Activated B cell treated with CpG ODN at 0.5 μM for 24 hours (primary cell): ENCODE data around the gene TXNDC2. TPM values are rescaled to one million over a fixed set of nuclear protein-coding genes. Genes with fewer than 3 reads are reported as not detected.

Experiments
- ATAC-seq: fragments of 200-7000 bp; cut with Tn5 transposase; one replicate; pipeline ENCODE4 v1.10.0; 2021; ENCODE audit warnings: low read depth, mild to moderate bottlenecking, moderate library complexity
- CTCF ChIA-PET: fragments of 350-600 bp; sonication (Branson Sonifier 250); formaldehyde crosslinking; loops from one replicate; lab custom pipeline; 2021; ENCODE audit warnings: antibody characterized with exemption; lab: Charles Lee
- POLR2A ChIA-PET: fragments of 350-600 bp; sonication (Branson Sonifier 250); formaldehyde crosslinking; loops from one replicate; lab custom pipeline; 2021; ENCODE audit warnings: antibody characterized with exemption; lab: Charles Lee
- DNase-seq: peaks from one replicate; pipeline ENCODE4 v3.0.0; 2022
- H3K27ac Mint-ChIP-seq: one replicate; pipeline ENCODE4 v1.8.0; 2020; ENCODE audit warnings: mixed read lengths
- H3K27me3 Mint-ChIP-seq: one replicate; pipeline ENCODE4 v1.8.0; 2021; ENCODE audit warnings: mixed read lengths
- H3K36me3 Mint-ChIP-seq: one replicate; pipeline ENCODE4 v1.8.0; 2021; ENCODE audit warnings: low read depth, mixed read lengths
- H3K4me1 Mint-ChIP-seq: one replicate; pipeline ENCODE4 v1.8.0; 2021; ENCODE audit warnings: mixed read lengths
- H3K4me3 Mint-ChIP-seq: one replicate; pipeline ENCODE4 v1.8.0; 2020; ENCODE audit warnings: mild to moderate bottlenecking, mixed read lengths
- H3K9me3 Mint-ChIP-seq: one replicate; pipeline ENCODE4 v1.8.0; 2020; ENCODE audit warnings: mixed read lengths
- intact Hi-C: fragments of 100-400 bp; cut with micrococcal nuclease; formaldehyde crosslinking; loops from one replicate; pipeline ENCODE4 v1.15.1; 2024
- total RNA-seq: library from RNA; stranded (reverse); gene quantifications from 2 replicates; pipeline ENCODE4 v1.2.3, GENCODE V29; 2022
- TF ChIP-seq, protein P1 (sequence below): fragments of 200-600 bp; IDR thresholded peaks from one replicate; pipeline ENCODE4 v1.8.0; 2022; ENCODE audit warnings: antibody characterized with exemption, mild to moderate bottlenecking

The TXNDC2 gene
- total RNA-seq, 1 donor from 2014 or later = 0.13 TPM

DNA sequence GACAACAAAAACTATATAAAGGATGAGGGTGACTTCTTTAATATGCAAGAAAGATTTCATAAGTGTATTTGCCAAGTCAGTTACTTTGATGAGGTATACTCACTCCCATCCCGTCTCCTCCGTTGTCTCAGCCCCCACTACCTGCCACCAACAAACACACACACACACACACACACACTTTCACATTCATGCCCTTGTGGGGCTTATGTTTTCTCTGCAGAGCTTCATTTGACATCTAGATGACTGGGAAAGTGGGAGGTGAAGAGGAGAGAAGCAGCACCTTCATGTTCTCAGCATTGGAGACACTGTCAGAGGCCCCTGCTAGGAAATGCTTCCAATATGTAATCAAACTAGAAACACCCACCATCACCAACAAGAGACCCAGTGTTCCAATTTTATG lies 22.5 kb upstream of the TXNDC2 start:
- ChIA-PET POLR2A (no interaction called here), CTCF (no interaction called here)
- Mint-ChIP-seq H3K27me3 (no peaks in the 10 kb centered on the region), H3K9me3 (peaks cover 17% of the 10 kb centered on the region), H3K4me1 (peaks cover 7% of the 10 kb centered on the region), H3K4me3 (no peak overlapping the region), H3K27ac (no peak overlapping the region), H3K36me3 (peaks cover 33% of the 10 kb centered on the region)
- ATAC-seq (no peak), DNase-seq (no peak)
- intact Hi-C loops = no loop called here
- TF ChIP-seq, protein P1, sequence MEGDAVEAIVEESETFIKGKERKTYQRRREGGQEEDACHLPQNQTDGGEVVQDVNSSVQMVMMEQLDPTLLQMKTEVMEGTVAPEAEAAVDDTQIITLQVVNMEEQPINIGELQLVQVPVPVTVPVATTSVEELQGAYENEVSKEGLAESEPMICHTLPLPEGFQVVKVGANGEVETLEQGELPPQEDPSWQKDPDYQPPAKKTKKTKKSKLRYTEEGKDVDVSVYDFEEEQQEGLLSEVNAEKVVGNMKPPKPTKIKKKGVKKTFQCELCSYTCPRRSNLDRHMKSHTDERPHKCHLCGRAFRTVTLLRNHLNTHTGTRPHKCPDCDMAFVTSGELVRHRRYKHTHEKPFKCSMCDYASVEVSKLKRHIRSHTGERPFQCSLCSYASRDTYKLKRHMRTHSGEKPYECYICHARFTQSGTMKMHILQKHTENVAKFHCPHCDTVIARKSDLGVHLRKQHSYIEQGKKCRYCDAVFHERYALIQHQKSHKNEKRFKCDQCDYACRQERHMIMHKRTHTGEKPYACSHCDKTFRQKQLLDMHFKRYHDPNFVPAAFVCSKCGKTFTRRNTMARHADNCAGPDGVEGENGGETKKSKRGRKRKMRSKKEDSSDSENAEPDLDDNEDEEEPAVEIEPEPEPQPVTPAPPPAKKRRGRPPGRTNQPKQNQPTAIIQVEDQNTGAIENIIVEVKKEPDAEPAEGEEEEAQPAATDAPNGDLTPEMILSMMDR = no peak

DNA sequence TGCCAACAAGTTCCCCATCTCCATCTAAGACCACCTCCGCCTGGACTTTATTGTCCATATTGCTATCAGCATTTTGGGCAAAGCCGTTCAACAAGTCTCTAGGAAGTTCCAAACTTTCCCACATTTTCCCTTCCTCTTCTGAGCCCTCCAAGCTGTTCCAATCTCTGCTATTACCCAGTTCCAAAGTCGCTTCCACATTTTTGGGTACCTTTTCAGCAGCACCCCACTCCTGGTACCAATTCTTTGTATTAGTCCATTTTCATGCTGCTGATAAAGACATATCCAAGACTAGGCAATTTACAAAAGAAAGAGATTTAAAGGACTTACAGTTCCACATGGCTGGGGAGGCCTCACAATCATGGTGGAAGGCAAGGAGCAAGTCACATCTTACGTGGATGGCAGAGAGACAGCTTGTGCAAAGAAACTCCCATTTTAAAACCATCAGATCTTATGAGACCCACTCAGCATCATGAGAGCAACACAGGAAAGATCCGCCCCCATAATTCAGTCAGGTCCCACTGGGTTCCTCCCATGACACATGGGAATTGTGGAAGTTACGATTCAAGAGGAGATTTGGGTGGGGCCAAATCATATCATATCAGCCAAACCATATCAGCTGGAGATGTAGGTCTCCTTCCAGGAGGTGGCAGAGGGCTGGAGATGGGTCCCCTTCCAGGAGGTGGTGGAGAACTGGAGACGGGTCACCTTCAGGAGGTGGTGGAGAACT lies 19.8 kb upstream of the TXNDC2 start:
- intact Hi-C loops = no loop called here
- ATAC-seq (no peak), DNase-seq (no peak)
- H3K36me3 Mint-ChIP-seq = peaks cover 17% of the 10 kb centered on the region
- CTCF ChIA-PET = no interaction called here
- no peak overlapping the region for H3K4me3 Mint-ChIP-seq
- H3K9me3 Mint-ChIP-seq = peaks cover 17% of the 10 kb centered on the region
- TF ChIP-seq, protein P1 = no peak
- H3K27me3 Mint-ChIP-seq = no peaks in the 10 kb centered on the region
- POLR2A ChIA-PET = no interaction called here
- H3K4me1 Mint-ChIP-seq = peaks cover 9% of the 10 kb centered on the region
- no peak overlapping the region for H3K27ac Mint-ChIP-seq

DNA sequence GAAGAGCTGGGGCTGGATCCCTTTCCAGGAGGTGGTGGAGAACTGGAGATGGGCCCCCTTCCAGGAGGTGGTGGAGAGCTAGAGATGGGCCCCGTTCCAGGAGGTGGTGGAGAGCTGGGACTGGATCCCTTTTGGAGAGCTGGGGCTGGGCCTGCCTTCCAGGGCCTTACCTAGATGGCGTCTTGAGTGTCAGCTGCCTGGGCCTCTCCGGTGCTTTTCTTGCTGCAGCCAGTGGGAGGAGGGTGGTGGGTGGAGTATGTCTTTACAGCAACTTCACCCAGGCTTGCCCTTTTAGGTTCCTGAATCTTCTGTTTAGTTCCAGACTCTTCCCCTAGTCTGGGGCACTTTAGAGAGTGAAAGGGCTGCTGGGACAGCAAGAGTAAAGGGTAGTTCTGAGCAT lies 19.1 kb upstream of the TXNDC2 start:
- Mint-ChIP-seq H3K36me3 (peaks cover 12% of the 10 kb centered on the region), H3K9me3 (peaks cover 17% of the 10 kb centered on the region), H3K4me3 (no peak overlapping the region), H3K27ac (no peak overlapping the region), H3K4me1 (peaks cover 9% of the 10 kb centered on the region), H3K27me3 (peaks cover 5% of the 10 kb centered on the region)
- ChIA-PET CTCF (interaction anchor here (0.6 kb wide), 1 partner anchor 1275 kb away, joined by 4 read pairs; no protein-coding TSS in a partner anchor), POLR2A (no interaction called here)
- DNase-seq = no peak
- TF ChIP-seq, protein P1 = no peak
- intact Hi-C loops = no loop called here
- no peak for ATAC-seq

DNA sequence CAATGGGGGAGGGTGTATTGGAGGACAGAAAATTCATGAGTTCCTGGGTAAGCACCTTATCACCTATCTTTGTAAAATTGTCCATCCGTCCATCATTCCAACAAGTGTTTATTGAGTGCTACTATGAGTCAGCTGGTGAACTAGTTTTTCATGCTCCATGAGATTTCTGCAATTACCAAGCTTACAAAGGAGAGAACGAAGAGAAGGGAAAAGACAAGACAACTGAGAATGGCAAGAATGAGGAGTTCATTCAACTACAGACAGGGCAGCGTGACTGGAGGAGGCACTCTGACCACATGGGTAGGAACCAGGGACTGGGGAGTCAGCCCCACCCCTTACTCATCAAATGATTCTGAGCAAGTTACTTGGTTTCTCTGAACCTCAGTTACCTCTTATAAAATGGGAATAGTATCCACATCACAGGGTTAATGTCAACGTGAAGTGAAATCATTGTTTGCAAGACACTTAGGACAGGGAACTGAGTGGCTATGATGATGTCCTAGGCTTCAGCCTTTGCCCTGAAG lies 18.6 kb upstream of the TXNDC2 start:
- H3K27ac Mint-ChIP-seq = no peak overlapping the region
- ChIA-PET CTCF (interaction anchor here (0.6 kb wide), 1 partner anchor 1276 kb away, joined by 4 read pairs; no protein-coding TSS in a partner anchor), POLR2A (no interaction called here)
- peaks cover 10% of the 10 kb centered on the region for H3K36me3 Mint-ChIP-seq
- H3K4me3 Mint-ChIP-seq = no peak overlapping the region
- peaks cover 9% of the 10 kb centered on the region for H3K4me1 Mint-ChIP-seq
- TF ChIP-seq, protein P1 = no peak
- no peak for DNase-seq
- H3K27me3 Mint-ChIP-seq = peaks cover 5% of the 10 kb centered on the region
- intact Hi-C loops = no loop called here
- no peak for ATAC-seq
- H3K9me3 Mint-ChIP-seq = peaks cover 17% of the 10 kb centered on the region

DNA sequence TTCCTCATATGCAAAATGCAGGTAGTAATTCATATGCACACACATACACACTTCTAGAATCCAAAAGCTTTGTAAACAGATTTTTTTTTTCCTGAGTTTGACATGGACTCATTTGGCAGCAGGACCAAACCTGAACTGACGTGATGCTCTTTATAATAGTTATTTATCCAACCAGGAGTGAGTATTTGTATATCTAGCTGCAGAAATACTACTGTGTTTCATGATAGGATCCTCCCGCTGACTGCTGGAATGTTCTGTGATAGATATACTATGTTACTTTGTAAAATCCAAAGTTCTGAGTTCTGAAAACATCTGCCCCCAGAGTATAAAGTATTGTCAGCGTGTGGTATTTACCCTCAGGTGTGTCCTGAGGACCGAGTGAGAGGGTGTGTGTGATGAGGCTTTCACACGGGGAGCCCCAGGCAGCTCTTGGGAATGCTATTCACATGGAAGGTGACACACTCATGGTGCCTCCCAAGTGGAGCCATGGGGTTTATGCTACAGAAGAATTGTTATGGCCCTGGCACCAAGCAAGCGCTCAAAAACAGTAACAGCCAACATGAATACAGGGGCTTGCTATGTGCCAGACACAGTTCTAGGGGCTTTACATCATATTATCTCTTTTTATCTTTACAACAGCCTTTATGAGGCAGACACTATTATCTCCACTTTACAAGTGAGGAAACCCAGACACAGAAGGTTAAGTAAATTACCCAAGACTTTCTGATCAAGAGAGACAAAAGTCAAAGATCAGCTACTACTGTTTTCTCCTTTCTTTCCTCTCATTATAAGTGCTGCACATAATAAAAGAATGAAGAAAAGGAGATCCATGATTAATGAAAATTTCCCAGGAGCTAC lies 16.7 kb upstream of the TXNDC2 start:
- ATAC-seq = no peak

More for the DNA sequence above, 16.7 kb upstream of the TXNDC2 start:
- intact Hi-C loops = no loop called here
- Mint-ChIP-seq H3K9me3 (peaks cover 17% of the 10 kb centered on the region), H3K4me3 (no peak overlapping the region), H3K36me3 (peaks cover 3% of the 10 kb centered on the region), H3K27ac (no peak overlapping the region), H3K4me1 (peaks cover 2% of the 10 kb centered on the region), H3K27me3 (peaks cover 5% of the 10 kb centered on the region)
- DNase-seq = no peak
- ChIA-PET POLR2A (no interaction called here), CTCF (interaction anchor here (1.2 kb wide), 1 partner anchor 257 kb away, joined by 3 read pairs; no protein-coding TSS in a partner anchor)
- TF ChIP-seq, protein P1 = no peak
